Activated CD8-positive, alpha-beta T cell treated with anti-CD3 and anti-CD28 coated beads for 36 hours (primary cell): ENCODE measurements around the gene FCER1G. TPM values are rescaled to one million over a fixed set of nuclear protein-coding genes. Genes with fewer than 3 reads are reported as not detected.
"Not testable (repeated sequence)": the region's sequence is repeated elsewhere in the genome, so short reads cannot be mapped to it uniquely, and the experiment has no call there.

Experiments used
- ATAC-seq: fragments of 200-7000 bp; cut with Tn5 transposase; one replicate; pipeline ENCODE4 v1.10.0; 2021; ENCODE audit warnings: mild to moderate bottlenecking, moderate library complexity
- CTCF ChIA-PET: fragments of 350-600 bp; sonication (Branson Sonifier 250); formaldehyde crosslinking; loops from one replicate; lab custom pipeline; 2021; ENCODE audit warnings: antibody characterized with exemption; lab: Charles Lee
- POLR2A ChIA-PET: fragments of 350-600 bp; sonication (Branson Sonifier 250); formaldehyde crosslinking; loops from one replicate; lab custom pipeline; 2021; ENCODE audit warnings: antibody characterized with exemption; lab: Charles Lee
- DNase-seq: peaks from one replicate; pipeline ENCODE4 v3.0.0-alpha.2; 2020
- H3K27ac Mint-ChIP-seq: one replicate; pipeline ENCODE4 v1.8.0; 2021; ENCODE audit warnings: mild to moderate bottlenecking, mixed read lengths
- H3K27me3 Mint-ChIP-seq: one replicate; pipeline ENCODE4 v1.8.0; 2021; ENCODE audit warnings: mixed read lengths
- H3K36me3 Mint-ChIP-seq: one replicate; pipeline ENCODE4 v1.8.0; 2021; ENCODE audit warnings: low read depth, mixed read lengths
- H3K4me1 Mint-ChIP-seq: one replicate; pipeline ENCODE4 v1.8.0; 2021; ENCODE audit warnings: low read depth, mixed read lengths
- H3K4me3 Mint-ChIP-seq: one replicate; pipeline ENCODE4 v1.8.0; 2021; ENCODE audit warnings: mild to moderate bottlenecking, moderate library complexity, mixed read lengths
- H3K9me3 Mint-ChIP-seq: one replicate; pipeline ENCODE4 v1.8.0; 2021; ENCODE audit warnings: mixed read lengths
- CTCF ChIP-seq: fragments of 200-600 bp; IDR thresholded peaks from one replicate; pipeline ENCODE4 v1.8.0; 2022; ENCODE audit warnings: antibody characterized with exemption, mild to moderate bottlenecking
- intact Hi-C: fragments of 100-400 bp; cut with micrococcal nuclease; formaldehyde crosslinking; loops from one replicate; pipeline ENCODE4 v1.10.0; 2022
- total RNA-seq, 2 experiments: library from RNA; stranded (reverse); gene quantifications; one replicate each; pipeline ENCODE4 v1.2.3, GENCODE V29; 2021

Gene FCER1G
- total RNA-seq, 2 experiments from 2014 or later: 0.60 to 0.81 TPM

- ATAC-seq (no peak), DNase-seq (no peak)
- ChIA-PET CTCF (interaction anchor here (1.0 to 4.3 kb wide), 5 partner anchors 11 to 53 kb away, joined by 3 to 29 read pairs (median 3); partner anchors contain the start of genes APOA2 and TOMM40L), POLR2A (interaction anchor here (0.7 to 1.6 kb wide), 3 partner anchors 11 to 46 kb away, joined by 3 to 4 read pairs (median 3); no protein-coding TSS in a partner anchor)
- no peaks in the 10 kb centered on the region for H3K9me3 Mint-ChIP-seq
- intact Hi-C loops: no loop called here
- no peak within 1 kb of the TSS for H3K27ac Mint-ChIP-seq
- no peak for TF ChIP-seq CTCF
- no peaks in the 10 kb centered on the region for H3K36me3 Mint-ChIP-seq
- H3K27me3 Mint-ChIP-seq: peaks cover 11% of the 10 kb centered on the region
- no peaks in the 10 kb centered on the region for H3K4me1 Mint-ChIP-seq
- no peak within 1 kb of the TSS for H3K4me3 Mint-ChIP-seq
These were observed 23.0 kb downstream of the FCER1G start, which contains the start of gene NR1I3 for GRCh38 chr1:161238039-161238473. Gene NR1I3, minus strand, starts transcription at chr1:161238203. Its CDS starts 1,638 bp downstream, at chr1:161236565.

- no peak overlapping the region for H3K27ac Mint-ChIP-seq
- no peak for TF ChIP-seq CTCF
- no peak overlapping the region for H3K4me3 Mint-ChIP-seq
- H3K4me1 Mint-ChIP-seq: no peaks in the 10 kb centered on the region
- DNase-seq: no peak
- POLR2A ChIA-PET: interaction anchor here (1.4 kb wide), 1 partner anchor 15 kb away, joined by 3 read pairs; no protein-coding TSS in a partner anchor
- no peaks in the 10 kb centered on the region for H3K36me3 Mint-ChIP-seq
- ATAC-seq: no peak
- intact Hi-C loops: no loop called here
- peaks cover 12% of the 10 kb centered on the region for H3K27me3 Mint-ChIP-seq
- CTCF ChIA-PET: no interaction called here
- no peaks in the 10 kb centered on the region for H3K9me3 Mint-ChIP-seq
These were observed 26.6 kb downstream of the FCER1G start for GRCh38 chr1:161241682-161242081.

- intact Hi-C loops: no loop called here
These were observed 27.2 kb downstream of the FCER1G start for GRCh38 chr1:161242313-161242712.

GRCh38 chr1:161244888-161245287 is 29.8 kb downstream of the FCER1G start:
- H3K4me1 Mint-ChIP-seq: no peaks in the 10 kb centered on the region

More at GRCh38 chr1:161242313-161242712, 27.2 kb downstream of the FCER1G start:
- Mint-ChIP-seq H3K4me1 (no peaks in the 10 kb centered on the region), H3K9me3 (no peaks in the 10 kb centered on the region), H3K4me3 (no peak overlapping the region), H3K36me3 (no peaks in the 10 kb centered on the region), H3K27ac (no peak overlapping the region), H3K27me3 (peaks cover 12% of the 10 kb centered on the region)
- TF ChIP-seq CTCF: no peak
- ATAC-seq (no peak), DNase-seq (no peak)
- ChIA-PET CTCF (no interaction called here), POLR2A (interaction anchor here (1.4 kb wide), 1 partner anchor 16 kb away, joined by 3 read pairs; no protein-coding TSS in a partner anchor)

GRCh38 chr1:161250100-161250499 is 35.0 kb downstream of the FCER1G start:
- H3K36me3 Mint-ChIP-seq, intact Hi-C loops, ATAC-seq, H3K9me3 Mint-ChIP-seq, H3K4me1 Mint-ChIP-seq, H3K27ac Mint-ChIP-seq, H3K4me3 Mint-ChIP-seq, H3K27me3 Mint-ChIP-seq, DNase-seq: not testable (repeated sequence)
- POLR2A ChIA-PET: interaction anchor here (1.0 to 1.7 kb wide), 2 partner anchors 15 to 21 kb away, joined by 3 to 5 read pairs; no protein-coding TSS in a partner anchor
- CTCF ChIA-PET: interaction anchor here (1.0 to 4.1 kb wide), 6 partner anchors 9 to 132 kb away, joined by 3 to 22 read pairs (median 4); partner anchors contain the start of genes PCP4L1 and TOMM40L

More at GRCh38 chr1:161244888-161245287, 29.8 kb downstream of the FCER1G start:
- intact Hi-C loops: no loop called here
- Mint-ChIP-seq H3K27ac (no peak overlapping the region), H3K4me3 (no peak overlapping the region), H3K36me3 (no peaks in the 10 kb centered on the region), H3K9me3 (peaks cover 1% of the 10 kb centered on the region), H3K27me3 (peaks cover 12% of the 10 kb centered on the region)
- ChIA-PET POLR2A (no interaction called here), CTCF (no interaction called here)
- DNase-seq (no peak), ATAC-seq (no peak)
- no peak for TF ChIP-seq CTCF
